ENCODE results near the gene KLK1.

Gene KLK1

GRCh38 chr19:50835785-50836542 is 12.4 kb upstream of the KLK1 start:
- DNase-seq (ENCODE audit: low read depth), result no peak

- no peak for DNase-seq (ENCODE audit: low read depth)
Measured at GRCh38 chr19:50835103-50835784, 11.7 kb upstream of the KLK1 start.

- no peak for DNase-seq (ENCODE audit: low read depth)
Measured at GRCh38 chr19:50833802-50834167, 10.2 kb upstream of the KLK1 start.

GRCh38 chr19:50833117-50833801 is 9.7 kb upstream of the KLK1 start, which contains the start of gene KLK15:
Gene KLK15, minus strand, starts transcription at chr19:50833574. Its CDS starts 2,082 bp downstream, at chr19:50831492.
- no peak for DNase-seq (ENCODE audit: low read depth)

GRCh38 chr19:50832666-50833065 is 9.1 kb upstream of the KLK1 start:
- DNase-seq (ENCODE audit: low read depth), result no peak

GRCh38 chr19:50831026-50831396 is 7.4 kb upstream of the KLK1 start:
- no peak for DNase-seq (ENCODE audit: low read depth)

- no peak for DNase-seq (ENCODE audit: low read depth)
Measured at GRCh38 chr19:50830266-50831025, 6.9 kb upstream of the KLK1 start.

- DNase-seq (ENCODE audit: low read depth), result no peak
Measured at GRCh38 chr19:50829801-50830200, 6.2 kb upstream of the KLK1 start.

- no peak for DNase-seq (ENCODE audit: low read depth)
Measured at GRCh38 chr19:50827476-50827875, 3.9 kb upstream of the KLK1 start.

- DNase-seq (ENCODE audit: low read depth), result no peak
Measured at GRCh38 chr19:50826492-50827240, 3.1 kb upstream of the KLK1 start.

- no peak for DNase-seq (ENCODE audit: low read depth)
Measured at GRCh38 chr19:50822661-50823208, 852 bp downstream of the KLK1 start.

GRCh38 chr19:50821622-50822021 is 2.0 kb downstream of the KLK1 start:
- no peak for DNase-seq (ENCODE audit: low read depth)

GRCh38 chr19:50821248-50821612 is 2.4 kb downstream of the KLK1 start:
- DNase-seq (ENCODE audit: low read depth), result no peak

- DNase-seq (ENCODE audit: low read depth), result no peak
Measured at GRCh38 chr19:50820549-50821247, 2.9 kb downstream of the KLK1 start.

GRCh38 chr19:50820086-50820485 is 3.5 kb downstream of the KLK1 start:
- no peak for DNase-seq (ENCODE audit: low read depth)

- no peak for DNase-seq (ENCODE audit: low read depth)
Measured at GRCh38 chr19:50819636-50820035, 4.0 kb downstream of the KLK1 start.

- DNase-seq (ENCODE audit: low read depth), result no peak
Measured at GRCh38 chr19:50818859-50819472, 4.6 kb downstream of the KLK1 start.

- no peak for DNase-seq (ENCODE audit: low read depth)
Measured at GRCh38 chr19:50817941-50818858, 5.4 kb downstream of the KLK1 start.

GRCh38 chr19:50815439-50815838 is 8.1 kb downstream of the KLK1 start:
- no peak for DNase-seq (ENCODE audit: low read depth)

Data from HS-27A (cell line).